ENCODE measurements around the gene PDLIM3.

GRCh38 chr4:185564349-185564748, 29.0 kb upstream of the PDLIM3 start:
- no peak for TF ChIP-seq POLR2A (IDR thresholded peaks at IDR 0.05)
- no peak for TF ChIP-seq CTCF (IDR thresholded peaks at IDR 0.05)
